Activated naive CD4-positive, alpha-beta T cell treated with anti-CD3 and anti-CD28 coated beads, Interleukin-2, amount 50 U/mL, for 72 hours (primary cell): ENCODE data around the gene SIVA1. TPM values are rescaled to one million over a fixed set of nuclear protein-coding genes. Genes with fewer than 3 reads are reported as not detected.

Source experiments
- ATAC-seq, 2 donors: fragments of 150-1000 bp; cut with Tn5 transposase; 2 replicates each; pipeline ENCODE4 v1.10.0; 2021; ENCODE audit warnings: mild to moderate bottlenecking in 2 of 2, moderate library complexity in 2 of 2
- DNase-seq, 2 donors: peaks; one replicate each; pipeline ENCODE4 v3.0.0; 2021 to 2022; ENCODE audit warnings: low spot score in 2 of 2
- H3K27ac Mint-ChIP-seq, 2 donors: one replicate each; pipeline ENCODE4 v1.8.0; 2022; ENCODE audit warnings: mild to moderate bottlenecking in 2 of 2, mixed read lengths in 2 of 2
- H3K36me3 Mint-ChIP-seq, 2 donors: one replicate each; pipeline ENCODE4 v1.8.0; 2022; ENCODE audit warnings: mixed read lengths in 2 of 2
- H3K9me3 Mint-ChIP-seq, 2 donors: one replicate each; pipeline ENCODE4 v1.8.0; 2022; ENCODE audit warnings: mixed read lengths in 2 of 2
- total RNA-seq, 2 donors: library from RNA; stranded (reverse); gene quantifications; one replicate each; pipeline ENCODE4 v1.2.3, GENCODE V29; 2022

SIVA1 gene
- total RNA-seq, 2 donors from 2014 or later, result 86.1 to 87.1 TPM

DNA sequence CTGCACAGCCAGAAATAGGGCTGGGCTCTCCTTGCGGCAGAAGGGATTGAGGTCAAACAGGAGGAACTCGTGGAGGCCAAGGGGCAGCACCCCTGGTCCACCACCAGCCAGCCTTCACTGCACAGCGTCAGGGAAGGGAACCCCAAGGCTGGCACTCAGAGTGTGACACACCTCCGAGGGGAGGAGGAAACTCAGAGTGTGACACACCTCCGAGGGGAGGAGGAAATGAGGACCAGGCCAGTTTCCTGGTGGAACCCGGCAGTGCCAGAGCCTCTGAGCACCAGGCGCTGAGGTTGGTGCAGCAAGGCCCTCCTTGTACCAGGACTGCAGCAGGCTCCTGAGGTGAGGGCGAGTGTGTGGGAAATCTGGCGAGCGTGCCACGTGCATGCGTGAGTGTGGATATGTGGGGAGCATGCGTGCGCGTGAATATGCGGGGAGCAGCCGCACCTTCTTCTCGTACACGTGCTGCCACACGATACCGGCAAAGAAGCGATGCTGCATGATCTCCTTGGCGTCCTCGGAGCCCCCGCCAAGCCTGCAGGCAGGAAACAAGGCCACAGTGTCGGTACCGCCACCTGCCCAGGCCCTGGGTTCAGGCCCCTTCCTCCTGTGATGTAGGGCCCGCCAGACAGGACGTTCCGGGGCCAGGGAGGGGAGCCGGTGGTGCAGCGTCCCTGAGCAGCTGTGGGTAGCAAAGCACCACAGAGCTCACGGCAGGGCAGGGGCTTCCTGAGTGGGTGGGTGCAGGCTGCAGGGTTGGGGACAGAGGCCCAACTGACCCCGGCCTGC lies 19.2 kb downstream of the SIVA1 start:
- Mint-ChIP-seq H3K27ac (peak overlapping the region; percentile 22 to 27), H3K36me3 (peaks cover 18 to 23% of the 10 kb centered on the region in 2 donors), H3K9me3 (peaks cover 0 to 4% of the 10 kb centered on the region in 2 donors)
- ATAC-seq (no peak), DNase-seq (no peak)

DNA sequence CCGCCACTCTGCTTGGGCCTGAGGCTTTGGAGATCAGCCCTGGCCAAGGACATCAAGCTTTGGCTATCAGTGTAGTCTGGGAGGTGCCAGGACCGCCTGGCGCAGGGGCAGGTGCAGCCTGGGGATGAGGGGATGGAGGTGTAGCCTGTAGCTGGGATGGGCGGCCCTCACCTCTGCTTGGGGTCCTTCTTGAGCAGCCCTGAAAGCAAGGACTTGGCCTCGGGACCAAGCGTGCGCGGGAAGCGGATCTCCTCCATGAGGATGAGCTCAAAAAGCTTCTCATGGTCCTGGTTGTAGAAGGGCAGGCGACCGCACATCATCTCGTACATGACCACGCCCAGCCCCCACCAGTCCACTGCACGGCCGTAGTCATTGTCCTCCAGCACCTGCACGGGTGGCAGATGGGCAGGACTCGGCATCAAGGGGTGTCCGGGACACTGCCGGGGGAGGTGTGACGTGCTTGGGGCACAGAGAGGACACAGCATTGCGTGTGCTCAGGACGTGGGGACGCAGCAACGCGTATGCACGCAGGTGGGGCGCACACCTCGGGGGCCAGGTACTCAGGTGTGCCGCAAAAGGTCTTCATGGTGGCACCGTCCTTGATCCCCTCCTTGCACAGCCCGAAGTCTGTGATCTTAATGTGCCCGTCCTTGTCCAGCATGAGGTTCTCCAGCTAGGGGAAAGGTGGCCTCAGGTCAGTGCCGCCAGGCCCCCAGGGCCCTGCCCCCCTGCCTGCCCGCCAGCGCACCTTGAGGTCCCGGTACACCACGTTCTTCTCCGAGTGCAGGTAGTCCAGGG lies 20.0 kb downstream of the SIVA1 start:
- Mint-ChIP-seq H3K27ac (no peak overlapping the region), H3K36me3 (peaks cover 18 to 23% of the 10 kb centered on the region in 2 donors), H3K9me3 (peaks cover 0 to 4% of the 10 kb centered on the region in 2 donors)
- DNase-seq (no peak), ATAC-seq (no peak)

DNA sequence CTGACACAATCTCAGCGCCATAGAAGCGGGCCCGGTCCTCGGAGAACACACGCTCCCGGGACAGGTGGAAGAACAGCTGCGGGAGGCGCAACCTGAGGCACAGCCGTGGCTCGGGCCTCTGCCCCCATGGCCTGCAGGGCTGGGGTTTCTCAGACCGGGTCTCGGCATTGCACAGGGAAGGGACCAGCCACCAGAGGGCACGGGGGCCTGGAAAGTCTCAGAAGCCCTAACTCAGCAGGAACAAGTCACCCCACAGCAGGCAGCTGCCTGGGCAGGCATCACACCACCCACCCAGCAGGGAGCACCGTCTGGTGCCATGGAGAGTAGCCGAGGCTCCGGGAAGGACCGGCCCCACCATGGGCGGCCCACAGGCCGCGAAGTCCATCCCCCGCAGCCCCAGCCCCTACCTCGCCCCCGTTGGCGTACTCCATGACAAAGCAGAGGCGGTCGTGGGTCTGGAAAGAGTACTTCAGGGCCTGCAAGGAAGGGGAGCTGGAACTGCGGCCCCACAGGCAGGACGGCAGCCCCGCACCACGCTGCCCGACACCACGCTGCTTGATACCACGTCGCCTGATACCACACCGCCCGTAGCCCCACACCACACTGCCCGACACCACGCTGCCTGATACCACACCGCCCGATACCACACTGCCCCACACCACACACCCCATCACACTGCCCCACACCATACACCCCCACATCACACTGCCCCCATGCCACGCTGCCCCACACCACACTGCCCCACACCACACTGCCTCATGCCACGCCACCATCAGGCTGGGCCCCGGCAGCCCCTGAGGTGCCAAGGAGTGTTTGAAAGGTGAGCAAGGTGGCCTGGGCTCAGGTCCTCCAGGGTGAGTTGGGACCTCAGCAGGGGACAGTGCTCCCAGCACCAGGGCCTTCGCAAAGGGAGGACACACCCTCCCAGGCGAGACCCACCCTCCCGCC lies 20.8 kb downstream of the SIVA1 start:
- Mint-ChIP-seq H3K27ac (peak overlapping the region in 1 of 2 donors; percentile 68), H3K36me3 (peaks cover 18 to 23% of the 10 kb centered on the region in 2 donors), H3K9me3 (peaks cover 0 to 4% of the 10 kb centered on the region in 2 donors)
- ATAC-seq (no peak), DNase-seq (no peak)

DNA sequence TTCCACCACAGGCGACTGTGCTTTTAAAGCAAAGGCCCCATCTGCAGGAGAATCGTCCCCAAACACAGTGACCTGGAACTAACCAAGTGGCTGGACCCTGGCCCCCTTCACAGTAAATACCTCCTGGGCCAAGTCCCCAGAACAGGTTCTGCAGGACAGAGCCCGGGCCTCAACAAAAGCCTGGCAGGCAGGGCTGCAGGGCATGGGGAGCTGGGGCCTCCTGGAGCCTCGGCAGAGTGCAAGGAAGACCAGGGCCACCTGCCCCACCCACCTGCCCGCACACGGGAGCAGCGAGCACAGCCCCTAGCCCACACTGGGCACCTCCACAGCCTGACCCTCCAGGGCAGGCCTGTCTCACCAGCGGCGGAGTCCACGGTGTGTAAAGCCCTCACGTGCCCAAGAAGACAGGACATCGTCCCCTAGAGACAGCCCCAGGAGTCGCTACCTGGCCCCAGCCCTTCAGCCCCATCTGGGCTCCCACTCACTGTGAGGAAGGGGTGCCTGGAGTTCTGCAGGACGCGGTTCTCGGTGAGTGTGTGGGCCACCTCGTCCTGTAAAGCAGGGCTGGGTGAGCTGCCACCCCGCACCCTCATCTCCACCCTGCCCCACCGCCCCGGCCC lies 21.6 kb downstream of the SIVA1 start:
- H3K27ac Mint-ChIP-seq, result no peak overlapping the region
- peaks cover 0 to 4% of the 10 kb centered on the region in 2 donors for H3K9me3 Mint-ChIP-seq
- peaks cover 18 to 23% of the 10 kb centered on the region in 2 donors for H3K36me3 Mint-ChIP-seq

DNA sequence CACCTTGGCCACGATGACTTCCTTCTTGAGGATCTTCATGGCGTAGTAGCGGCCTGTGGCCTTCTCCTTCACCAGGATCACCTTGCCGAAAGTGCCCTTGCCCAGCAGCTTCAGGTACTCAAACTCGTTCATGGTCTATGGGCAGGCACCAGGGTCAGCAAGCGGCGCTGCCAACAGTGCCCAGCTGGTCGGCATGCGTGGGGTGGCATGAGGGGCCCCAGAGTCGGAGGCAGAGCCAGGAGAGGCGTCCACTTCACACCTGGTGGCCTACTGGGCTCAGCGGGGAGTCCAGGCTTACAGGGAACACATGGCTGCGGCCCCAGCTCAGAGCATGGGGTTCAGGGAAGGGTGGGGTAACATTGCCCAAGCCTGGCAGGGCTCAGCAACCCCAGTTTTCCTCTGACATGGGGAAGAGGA lies 22.1 kb downstream of the SIVA1 start:
- Mint-ChIP-seq H3K9me3 (peaks cover 0 to 4% of the 10 kb centered on the region in 2 donors), H3K27ac (no peak overlapping the region), H3K36me3 (peaks cover 18 to 23% of the 10 kb centered on the region in 2 donors)
- no peak for DNase-seq
- ATAC-seq, result no peak

More for the DNA sequence above, 21.6 kb downstream of the SIVA1 start:
- ATAC-seq (no peak), DNase-seq (no peak)

DNA sequence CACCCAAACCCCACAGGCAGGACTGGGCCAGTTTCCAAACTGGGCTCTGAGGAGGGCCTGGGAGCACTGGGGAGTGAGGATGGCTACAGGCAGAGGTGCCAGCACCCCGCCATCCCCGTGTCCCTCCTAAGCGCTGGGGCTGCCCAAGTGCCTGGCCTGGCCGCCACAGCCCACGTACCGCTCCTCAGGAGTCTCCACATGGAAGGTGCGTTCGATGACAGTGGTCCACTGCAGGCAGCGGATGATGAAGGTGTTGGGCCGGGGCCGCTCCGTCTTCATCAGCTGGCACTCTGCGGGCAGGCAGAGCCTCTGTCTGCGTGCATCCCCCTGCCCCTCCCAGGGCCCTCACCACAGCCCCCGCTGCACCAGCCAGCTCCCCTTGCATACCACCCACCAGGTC lies 23.5 kb downstream of the SIVA1 start:
- Mint-ChIP-seq H3K9me3 (no peaks in the 10 kb centered on the region), H3K27ac (peak overlapping the region in 1 of 2 donors; percentile 66), H3K36me3 (peaks cover 12 to 14% of the 10 kb centered on the region in 2 donors)
- no peak for DNase-seq
- no peak for ATAC-seq

DNA sequence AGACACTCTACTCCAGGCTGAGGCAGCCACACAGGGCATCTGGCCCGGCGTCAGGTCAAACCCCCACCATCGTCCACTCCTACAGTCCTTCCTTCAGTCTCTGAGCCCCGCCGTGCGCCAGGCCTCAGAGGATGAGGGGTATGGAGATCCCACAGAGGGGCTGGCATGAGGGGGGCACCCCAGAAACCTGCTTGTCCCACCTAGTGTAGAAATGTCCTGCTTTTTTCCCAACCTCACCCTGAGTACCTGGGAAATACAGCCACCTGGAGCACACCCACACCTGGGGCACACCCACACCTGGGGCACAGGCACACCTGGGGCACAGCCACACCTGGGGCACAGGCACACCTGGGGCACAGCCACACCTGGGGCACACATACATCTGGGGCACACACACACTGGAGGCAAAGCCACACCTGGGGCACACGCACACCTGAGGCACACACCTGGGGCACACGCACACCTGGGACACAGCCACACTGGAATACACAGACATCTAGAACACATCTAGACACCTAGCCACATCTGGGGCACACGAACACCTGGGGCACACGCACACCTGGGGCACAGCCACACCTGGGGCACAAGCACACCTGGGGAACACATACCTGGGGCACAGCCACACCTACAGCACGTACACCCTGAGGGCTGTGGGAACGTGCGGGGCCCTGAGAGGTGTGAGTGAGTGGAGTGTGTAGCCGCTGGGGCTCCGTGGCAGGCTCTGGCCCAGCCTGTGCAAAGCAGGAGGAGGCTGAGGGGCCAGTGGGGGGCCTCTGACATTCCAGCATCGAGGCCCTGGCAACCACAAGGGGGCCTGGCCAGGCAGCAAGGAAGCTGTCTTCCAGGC lies 24.2 kb downstream of the SIVA1 start:
- no peaks in the 10 kb centered on the region for H3K9me3 Mint-ChIP-seq
- DNase-seq (no peak), ATAC-seq (no peak)
- H3K27ac Mint-ChIP-seq, result peak overlapping the region in 1 of 2 donors; percentile 66
- peaks cover 5 to 7% of the 10 kb centered on the region in 2 donors for H3K36me3 Mint-ChIP-seq

DNA sequence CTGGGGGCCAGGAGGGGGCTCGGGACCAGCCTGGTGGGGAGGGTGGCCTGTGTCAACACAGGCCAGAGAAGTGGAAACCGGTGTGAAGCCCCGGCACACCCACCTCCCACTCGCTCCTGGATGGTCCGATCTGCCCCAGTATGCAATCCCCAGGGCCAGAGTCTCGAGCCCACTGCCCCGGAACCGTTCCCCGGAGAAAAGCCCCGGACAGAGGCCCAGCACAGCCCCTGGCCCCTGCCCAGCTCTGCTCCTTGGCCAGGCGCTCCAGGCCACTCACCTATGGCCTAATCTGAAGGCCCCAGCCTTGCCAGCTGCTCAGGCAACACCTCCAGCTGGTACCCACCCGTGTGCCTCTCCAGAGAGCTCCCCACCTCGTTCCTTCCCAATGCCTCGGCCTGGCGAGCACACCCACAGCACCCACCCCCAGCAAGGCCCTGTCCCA lies 24.9 kb downstream of the SIVA1 start:
- ATAC-seq (no peak), DNase-seq (no peak)
- H3K36me3 Mint-ChIP-seq, result peaks cover 0 to 7% of the 10 kb centered on the region in 2 donors
- H3K9me3 Mint-ChIP-seq, result no peaks in the 10 kb centered on the region
- no peak overlapping the region for H3K27ac Mint-ChIP-seq

DNA sequence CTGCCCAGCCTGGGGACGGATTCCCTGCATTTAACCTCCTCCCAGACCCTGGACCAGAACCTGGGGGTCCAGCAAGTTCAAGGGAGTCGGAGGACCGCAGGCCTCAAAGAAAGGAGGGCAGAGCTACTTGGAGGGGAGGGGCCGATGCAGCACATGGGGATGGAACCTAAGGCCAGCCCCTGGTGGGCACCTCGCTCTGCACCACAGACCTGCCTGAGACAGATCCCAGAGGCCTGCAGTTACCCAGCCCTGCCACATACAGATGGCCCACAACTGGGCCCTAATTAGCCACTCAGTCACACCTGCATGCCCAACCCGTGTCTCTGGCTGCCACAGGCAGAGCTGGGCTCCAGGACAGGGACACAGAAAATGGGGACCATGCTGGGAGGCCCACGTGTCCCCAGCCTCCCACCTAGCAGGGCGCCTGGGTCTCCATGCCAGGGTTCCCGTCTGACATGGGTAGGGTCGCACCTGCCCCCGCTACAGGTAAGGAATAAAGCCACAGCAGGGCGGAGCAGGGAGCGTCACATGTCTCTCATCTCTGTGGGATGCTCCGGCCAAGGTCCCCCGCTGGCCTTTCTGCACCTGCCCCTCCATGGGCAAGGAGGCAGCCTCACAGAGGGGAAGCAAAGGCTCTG lies 25.9 kb downstream of the SIVA1 start:
- peaks cover 0 to 7% of the 10 kb centered on the region in 2 donors for H3K36me3 Mint-ChIP-seq
- no peak overlapping the region for H3K27ac Mint-ChIP-seq
- DNase-seq (no peak), ATAC-seq (no peak)
- no peaks in the 10 kb centered on the region for H3K9me3 Mint-ChIP-seq

DNA sequence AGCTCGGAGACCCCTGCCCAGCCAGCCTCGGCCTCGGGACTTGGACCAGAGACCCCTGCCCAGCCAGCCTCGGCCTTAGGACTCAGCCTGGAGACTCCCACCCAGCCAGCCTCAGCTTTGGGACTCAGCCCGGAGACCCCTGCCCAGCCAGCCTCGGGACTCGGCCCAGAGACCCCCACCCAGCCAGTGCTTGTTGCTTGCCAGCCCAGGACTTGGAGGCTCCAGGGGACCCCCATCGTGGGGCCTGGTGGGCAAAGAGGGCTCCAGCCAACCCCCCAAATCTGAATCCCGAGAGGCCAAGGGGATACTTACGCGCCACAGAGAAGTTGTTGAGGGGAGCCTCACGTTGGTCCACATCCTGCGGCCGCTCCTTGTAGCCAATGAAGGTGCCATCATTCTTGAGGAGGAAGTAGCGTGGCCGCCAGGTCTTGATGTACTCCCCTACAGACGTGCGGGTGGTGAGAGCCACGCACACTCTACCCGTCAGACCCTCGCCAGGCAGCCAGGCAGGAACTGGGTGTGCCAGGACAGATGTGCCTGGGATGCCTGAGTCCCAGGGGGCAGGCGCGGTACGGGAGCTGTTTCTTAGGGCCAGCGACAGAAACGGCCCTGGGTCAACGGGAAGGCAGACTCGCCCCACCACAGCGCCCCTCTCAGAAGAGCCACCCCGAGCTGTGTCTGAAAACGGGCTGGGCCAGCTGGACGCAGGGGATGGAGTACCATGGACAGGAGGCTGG lies 27.0 kb downstream of the SIVA1 start:
- ATAC-seq, result no peak
- Mint-ChIP-seq H3K27ac (no peak overlapping the region), H3K36me3 (peaks cover 0 to 7% of the 10 kb centered on the region in 2 donors), H3K9me3 (no peaks in the 10 kb centered on the region)
- DNase-seq, result no peak

DNA sequence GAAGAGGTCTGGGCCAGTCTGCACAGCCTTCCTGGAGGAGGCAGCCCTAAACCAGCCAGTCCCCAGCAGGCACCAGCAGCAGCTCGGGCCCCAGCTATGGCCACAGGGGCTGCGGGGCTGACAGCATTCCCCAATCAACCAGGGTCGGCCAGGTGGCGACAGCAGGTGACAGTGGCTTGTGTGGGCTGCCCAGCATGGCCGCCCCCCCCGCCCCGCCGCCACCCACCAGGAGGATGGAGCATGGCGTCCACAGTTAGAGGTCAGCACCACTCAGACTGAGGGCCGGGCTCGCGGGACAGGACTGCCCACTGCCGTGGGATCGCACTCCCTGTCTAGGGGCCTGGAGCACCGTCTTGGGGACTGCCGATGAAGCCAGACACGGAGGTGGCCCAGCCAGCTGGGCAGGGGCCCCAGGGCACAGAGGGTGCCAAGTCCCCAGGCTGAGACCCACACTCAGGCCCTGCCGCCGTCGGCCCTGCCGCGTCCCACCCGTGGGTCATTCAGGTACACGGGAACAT lies 27.6 kb downstream of the SIVA1 start:
- Mint-ChIP-seq H3K36me3 (peaks cover 0 to 7% of the 10 kb centered on the region in 2 donors), H3K9me3 (no peaks in the 10 kb centered on the region), H3K27ac (no peak overlapping the region)
- DNase-seq (no peak), ATAC-seq (no peak)

DNA sequence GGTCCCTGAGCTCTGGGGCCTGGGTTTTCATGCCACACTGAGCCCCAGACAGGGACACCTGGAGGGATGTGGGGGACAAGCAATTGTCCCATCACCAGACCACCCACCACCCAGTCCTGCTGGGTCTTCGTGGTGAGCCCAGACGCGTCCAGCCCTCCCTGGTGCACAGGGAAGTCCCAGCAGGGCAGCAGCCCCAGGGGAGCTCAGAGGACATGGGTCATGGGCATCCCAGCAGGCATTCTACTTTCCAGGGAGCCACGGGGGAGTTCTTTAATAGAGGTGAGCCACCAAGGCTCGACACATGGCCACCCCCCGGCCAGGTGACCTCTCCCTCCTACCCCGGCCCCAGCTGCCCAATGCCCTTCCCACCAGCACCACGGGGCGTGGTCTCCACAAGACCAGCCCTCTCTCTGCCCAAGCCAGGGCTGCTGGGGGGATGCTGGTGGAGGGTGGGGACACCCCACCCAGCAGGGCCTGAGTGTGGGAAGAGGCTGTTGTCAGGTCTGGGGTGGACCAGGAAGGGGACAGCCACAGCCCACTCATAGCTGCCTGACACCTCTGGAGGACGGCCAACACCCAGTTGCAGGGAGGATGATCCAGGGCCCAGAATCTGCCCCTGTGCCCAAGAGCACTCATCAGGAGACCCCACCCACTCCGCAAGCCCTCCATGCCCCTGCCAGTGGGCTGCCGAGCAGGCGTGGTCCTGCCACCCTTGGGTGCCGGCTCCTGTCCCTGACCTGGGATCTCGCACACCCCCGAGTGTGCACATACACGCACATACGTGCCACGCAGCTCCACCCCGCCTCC lies 28.5 kb downstream of the SIVA1 start:
- DNase-seq, result no peak
- Mint-ChIP-seq H3K36me3 (peaks cover 0 to 1% of the 10 kb centered on the region in 2 donors), H3K9me3 (no peaks in the 10 kb centered on the region), H3K27ac (no peak overlapping the region)
- ATAC-seq, result no peak

DNA sequence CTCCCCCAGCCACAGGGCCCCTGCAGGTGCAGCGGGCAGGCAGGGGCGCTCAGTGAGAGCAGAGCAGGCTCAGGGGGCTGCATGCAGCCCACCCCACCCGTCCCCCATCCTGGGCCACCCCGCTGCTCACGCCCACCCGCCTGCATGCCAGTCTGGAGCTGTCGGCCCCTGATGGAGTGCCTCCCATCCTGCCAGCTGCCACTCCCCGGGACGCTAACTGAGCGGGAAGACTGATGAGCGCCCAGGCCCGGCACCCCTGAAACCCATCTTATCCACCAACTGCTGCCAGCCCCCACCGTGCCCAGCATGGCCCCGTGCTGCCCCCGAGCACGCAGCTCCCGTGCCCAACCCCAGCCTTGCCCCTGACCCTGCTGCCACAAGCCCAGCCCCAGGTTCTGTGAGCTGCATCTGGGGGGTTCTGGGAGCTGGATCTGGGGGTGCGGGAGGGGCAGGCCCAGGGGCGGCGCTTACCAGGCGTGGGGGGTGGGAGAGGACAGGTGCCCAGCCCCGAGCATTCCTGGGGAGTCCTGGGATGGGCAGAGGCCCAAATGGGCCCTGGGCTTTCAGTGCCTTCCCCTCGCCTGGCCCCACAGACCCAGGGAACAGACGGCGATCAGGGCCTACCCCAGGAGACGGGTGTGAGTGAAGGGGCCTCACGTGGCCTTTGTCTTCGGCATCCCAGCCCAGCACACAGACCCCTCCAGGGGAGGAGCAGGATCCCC lies 29.3 kb downstream of the SIVA1 start:
- DNase-seq (no peak), ATAC-seq (no peak)
- Mint-ChIP-seq H3K9me3 (no peaks in the 10 kb centered on the region), H3K36me3 (no peaks in the 10 kb centered on the region), H3K27ac (peak overlapping the region in 1 of 2 donors; percentile 11)
